HT1080 (cell line): Measurements from ENCODE around the gene MPEG1. TPM values are rescaled to one million over a fixed set of nuclear protein-coding genes. Genes with fewer than 3 reads are reported as not detected.

Experiments
- DNase-seq: peaks from one replicate; pipeline ENCODE4 v3.0.0-alpha.2; 2015; ENCODE audit warnings: low read depth
- small RNA-seq: library from RNA; depleted of rRNA; stranded (forward); fragments of <200 nt; gene quantifications from one replicate; pipeline ENCODE3, GENCODE V24; 2014
- total RNA-seq: library from RNA; depleted of rRNA; stranded (reverse); fragments of >200 nt; shearing (Covaris generic); gene quantifications from 2 replicates; pipeline ENCODE4 v1.2.3, GENCODE V29; 2014; rRNA removed

The MPEG1 gene
- total RNA-seq, 1 experiment from 2014 or later: not detected

DNA sequence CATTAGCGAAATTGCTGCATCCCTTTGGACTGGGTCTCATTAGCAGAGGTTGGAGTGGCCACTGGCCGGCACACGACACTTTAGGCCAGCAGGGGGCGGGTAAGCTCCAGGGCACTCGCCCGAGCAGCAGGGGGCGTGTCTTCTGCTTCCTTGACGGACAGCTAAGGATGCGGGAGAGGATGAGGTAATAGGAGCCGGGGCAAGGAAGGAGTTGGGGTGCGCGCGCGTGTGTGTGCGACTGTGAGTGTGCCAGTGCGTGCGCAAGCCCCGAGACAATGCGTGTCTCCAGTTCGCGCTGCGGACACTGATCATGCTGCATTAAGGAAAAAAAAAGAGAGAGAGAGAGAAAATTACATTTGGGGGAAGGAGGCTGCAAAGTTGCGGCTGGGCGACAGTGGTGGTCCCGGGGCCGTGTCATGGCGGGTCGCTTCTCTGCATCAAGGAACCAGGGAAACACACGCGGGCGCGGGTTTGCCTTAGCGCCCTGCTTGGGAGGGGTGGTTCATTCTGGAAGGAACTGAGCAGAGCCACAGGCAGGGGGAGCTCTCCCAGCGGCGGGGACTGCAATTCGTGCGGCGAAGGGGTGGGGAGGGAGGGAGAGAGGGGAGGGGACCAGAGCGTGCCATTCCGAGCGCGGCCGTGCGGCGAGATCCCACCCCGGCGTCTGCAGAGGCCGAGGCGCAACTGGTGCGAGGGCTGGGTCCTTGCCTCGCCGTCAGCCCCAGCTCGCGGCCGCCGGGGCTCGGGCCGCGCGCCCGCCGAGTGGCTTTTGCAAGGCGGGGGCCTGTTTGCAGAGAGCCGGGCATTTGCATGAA lies 41.0 kb downstream of the MPEG1 start, which contains the start of gene DTX4:
TSS of gene DTX4 (plus strand) at position 625 of the 815 bp plus-strand sequence. CDS start 464 bp downstream, outside the sequence.
- peak; percentile 85 for DNase-seq

DNA sequence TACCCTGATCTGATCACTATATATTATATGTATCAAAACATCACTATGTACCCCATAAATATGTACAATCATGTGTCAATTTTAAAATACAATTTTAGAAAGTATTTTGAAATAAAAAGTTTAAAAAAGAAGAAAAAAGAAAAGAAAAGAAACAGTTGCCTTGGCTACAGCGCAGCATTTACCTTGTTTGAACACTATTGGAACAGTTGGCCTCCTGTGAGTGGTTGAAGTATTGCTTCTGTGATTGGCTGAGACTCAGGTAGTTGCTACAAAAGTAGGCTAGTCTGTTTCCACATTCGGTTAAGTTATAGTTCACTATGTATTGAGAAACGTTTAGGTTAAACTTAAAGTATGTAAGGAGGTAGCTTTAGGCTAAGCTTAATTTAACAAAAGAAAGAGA lies 48.7 kb downstream of the MPEG1 start:
- DNase-seq: peak; percentile 15

Small RNA genes within 50 kb of the gene (small RNA-seq; reads per million reads assigned to genes)
- not detected for gene RN7SL42P

Other genes with a start within 250 kb of the MPEG1 start
- gene GLYATL1B, start 126.6 kb downstream of the MPEG1 start, total RNA-seq: not detected in 2 replicates
- 22.5 and 25.4 TPM in 2 replicates for gene FAM111B, start 105.7 kb downstream of the MPEG1 start, total RNA-seq
- gene FAM111A, start 70.1 kb downstream of the MPEG1 start, total RNA-seq: 48.0 and 51.4 TPM in 2 replicates
- gene DTX4, start 40.8 kb downstream of the MPEG1 start, total RNA-seq: 1.2 and 2.8 TPM in 2 replicates
- gene OR5AN1, start 146.0 kb upstream of the MPEG1 start, total RNA-seq: not detected in 2 replicates
- gene OR5A2, start 213.5 kb upstream of the MPEG1 start, total RNA-seq: not detected in 2 replicates
- gene OR5A1, start 223.5 kb upstream of the MPEG1 start, total RNA-seq: not detected in 2 replicates
- gene OR4D6, start 244.0 kb upstream of the MPEG1 start, total RNA-seq: not detected in 2 replicates